ENCODE data around the gene RAPH1.

DNA sequence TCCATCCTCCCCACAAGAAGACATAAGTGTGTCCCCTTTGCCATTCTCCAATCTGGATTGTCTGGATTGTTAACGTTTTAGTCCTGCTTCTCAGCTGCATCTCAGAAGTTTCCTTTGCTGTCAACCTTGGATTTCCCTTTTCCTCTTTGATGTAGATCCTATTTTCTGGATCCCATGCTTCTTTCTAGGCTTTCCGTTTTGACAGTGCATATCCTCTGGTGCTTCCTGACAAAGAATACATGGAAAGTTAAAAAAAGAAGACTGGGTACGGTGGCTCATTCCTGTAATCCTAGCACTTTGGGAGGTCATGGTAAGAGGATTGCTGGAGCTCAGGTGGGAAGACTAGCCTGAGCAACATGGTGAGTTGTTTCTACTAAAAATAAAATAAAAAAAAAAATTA lies 180.1 kb downstream of the RAPH1 start:
- no peak for TF ChIP-seq EZH2 (IDR thresholded peaks at IDR 0.05; ENCODE audit: borderline replicate concordance, low read depth, low read length, poor library complexity, severe bottlenecking)
- TF ChIP-seq, protein P1, sequence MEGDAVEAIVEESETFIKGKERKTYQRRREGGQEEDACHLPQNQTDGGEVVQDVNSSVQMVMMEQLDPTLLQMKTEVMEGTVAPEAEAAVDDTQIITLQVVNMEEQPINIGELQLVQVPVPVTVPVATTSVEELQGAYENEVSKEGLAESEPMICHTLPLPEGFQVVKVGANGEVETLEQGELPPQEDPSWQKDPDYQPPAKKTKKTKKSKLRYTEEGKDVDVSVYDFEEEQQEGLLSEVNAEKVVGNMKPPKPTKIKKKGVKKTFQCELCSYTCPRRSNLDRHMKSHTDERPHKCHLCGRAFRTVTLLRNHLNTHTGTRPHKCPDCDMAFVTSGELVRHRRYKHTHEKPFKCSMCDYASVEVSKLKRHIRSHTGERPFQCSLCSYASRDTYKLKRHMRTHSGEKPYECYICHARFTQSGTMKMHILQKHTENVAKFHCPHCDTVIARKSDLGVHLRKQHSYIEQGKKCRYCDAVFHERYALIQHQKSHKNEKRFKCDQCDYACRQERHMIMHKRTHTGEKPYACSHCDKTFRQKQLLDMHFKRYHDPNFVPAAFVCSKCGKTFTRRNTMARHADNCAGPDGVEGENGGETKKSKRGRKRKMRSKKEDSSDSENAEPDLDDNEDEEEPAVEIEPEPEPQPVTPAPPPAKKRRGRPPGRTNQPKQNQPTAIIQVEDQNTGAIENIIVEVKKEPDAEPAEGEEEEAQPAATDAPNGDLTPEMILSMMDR (conservative IDR thresholded peaks at IDR 0.05; ENCODE audit: low read depth, low read length), result no peak
